SIG-M5 (cell line): ENCODE data around the gene PTPRD.

Source experiments
- DNase-seq: peaks from one replicate; lab custom pipeline; 2025; lab: John Stamatoyannopoulos, UW

The PTPRD gene

GRCh38 chr9:8515748-8516147 is 2097.1 kb downstream of the PTPRD start:
- DNase-seq: no peak

- no peak for DNase-seq
These were observed 2098.0 kb downstream of the PTPRD start for GRCh38 chr9:8514760-8515159.

GRCh38 chr9:8508671-8509290 is 2104.0 kb downstream of the PTPRD start:
- no peak for DNase-seq

GRCh38 chr9:8494571-8494970 is 2118.2 kb downstream of the PTPRD start:
- DNase-seq: no peak

GRCh38 chr9:8492679-8493078 is 2120.1 kb downstream of the PTPRD start:
- DNase-seq: no peak

GRCh38 chr9:8492024-8492423 is 2120.8 kb downstream of the PTPRD start:
- no peak for DNase-seq

GRCh38 chr9:8491563-8491962 is 2121.2 kb downstream of the PTPRD start:
- no peak for DNase-seq

- no peak for DNase-seq
These were observed 2123.0 kb downstream of the PTPRD start for GRCh38 chr9:8489835-8490234.

GRCh38 chr9:8486095-8486494 is 2126.7 kb downstream of the PTPRD start:
- no peak for DNase-seq

- DNase-seq: no peak
These were observed 2128.1 kb downstream of the PTPRD start for GRCh38 chr9:8484597-8485191.

GRCh38 chr9:8477450-8477849 is 2135.4 kb downstream of the PTPRD start:
- DNase-seq: no peak

- DNase-seq: no peak
These were observed 2137.9 kb downstream of the PTPRD start for GRCh38 chr9:8474937-8475336.

- DNase-seq: no peak
These were observed 2139.4 kb downstream of the PTPRD start for GRCh38 chr9:8473244-8474020.

GRCh38 chr9:8468045-8468637 is 2144.7 kb downstream of the PTPRD start:
- DNase-seq: no peak

- DNase-seq: no peak
These were observed 2155.0 kb downstream of the PTPRD start for GRCh38 chr9:8457816-8458215.

GRCh38 chr9:8457055-8457454 is 2155.7 kb downstream of the PTPRD start:
- no peak for DNase-seq

GRCh38 chr9:8456344-8456743 is 2156.5 kb downstream of the PTPRD start:
- DNase-seq: no peak

- no peak for DNase-seq
These were observed 2161.8 kb downstream of the PTPRD start for GRCh38 chr9:8450810-8451545.

- DNase-seq: no peak
These were observed 2164.6 kb downstream of the PTPRD start for GRCh38 chr9:8448226-8448625.

- no peak for DNase-seq
These were observed 2165.2 kb downstream of the PTPRD start for GRCh38 chr9:8447601-8448000.

GRCh38 chr9:8437876-8438275 is 2174.9 kb downstream of the PTPRD start:
- no peak for DNase-seq

- DNase-seq: no peak
These were observed 2175.5 kb downstream of the PTPRD start for GRCh38 chr9:8437259-8437658.
